Parathyroid adenoma (tissue), 2 donors: ENCODE data around the gene ITGA2B.
A peak's percentile ranks its signal among the peaks of the same experiment; 100 is the strongest.
"Not testable (repeated sequence)": the region's sequence is repeated elsewhere in the genome, so short reads cannot be mapped to it uniquely, and the experiment has no call there.

Experiments
- H2AFZ ChIP-seq: fragments of 300-600 bp; sonication (generic); one replicate; pipeline ENCODE4 v1.7.0; 2017; ENCODE audit warnings: antibody characterized with exemption, mild to moderate bottlenecking
- H3K27ac ChIP-seq: fragments of 300-600 bp; sonication (generic); one replicate; pipeline ENCODE4 v1.7.0; 2017
- H3K27me3 ChIP-seq: fragments of 300-600 bp; sonication (generic); one replicate; pipeline ENCODE4 v1.7.0; 2017; ENCODE audit warnings: low read length; ENCODE audit not compliant: control insufficient read depth, insufficient read depth
- H3K36me3 ChIP-seq: fragments of 300-600 bp; sonication (generic); one replicate; pipeline ENCODE4 v1.7.0; 2017; ENCODE audit warnings: low read length; ENCODE audit not compliant: control insufficient read depth, insufficient read depth
- H3K4me1 ChIP-seq: fragments of 300-600 bp; sonication (generic); one replicate; pipeline ENCODE4 v1.7.0; 2017; ENCODE audit warnings: control low read depth
- H3K4me2 ChIP-seq: fragments of 300-600 bp; sonication (generic); one replicate; pipeline ENCODE4 v1.7.0; 2017; ENCODE audit warnings: low read length
- H3K4me3 ChIP-seq: fragments of 300-600 bp; sonication (generic); one replicate; pipeline ENCODE4 v1.7.0; 2017; ENCODE audit warnings: low read depth, low read length
- H3K79me2 ChIP-seq: fragments of 300-600 bp; sonication (generic); one replicate; pipeline ENCODE4 v1.7.0; 2017; ENCODE audit warnings: control low read depth
- H3K9ac ChIP-seq: fragments of 300-600 bp; sonication (generic); one replicate; pipeline ENCODE4 v1.7.0; 2017; ENCODE audit warnings: mild to moderate bottlenecking
- H3K9me3 ChIP-seq: fragments of 300-600 bp; sonication (generic); one replicate; pipeline ENCODE4 v1.7.0; 2017; ENCODE audit warnings: low read length; ENCODE audit not compliant: control insufficient read depth
- CTCF ChIP-seq: fragments of 300-600 bp; sonication (generic); IDR thresholded peaks from one replicate; pipeline ENCODE4 v1.7.0; 2017; ENCODE audit warnings: antibody characterized with exemption, mild to moderate bottlenecking
- donor health status: primary hyperparathyroidism.

Gene ITGA2B

DNA sequence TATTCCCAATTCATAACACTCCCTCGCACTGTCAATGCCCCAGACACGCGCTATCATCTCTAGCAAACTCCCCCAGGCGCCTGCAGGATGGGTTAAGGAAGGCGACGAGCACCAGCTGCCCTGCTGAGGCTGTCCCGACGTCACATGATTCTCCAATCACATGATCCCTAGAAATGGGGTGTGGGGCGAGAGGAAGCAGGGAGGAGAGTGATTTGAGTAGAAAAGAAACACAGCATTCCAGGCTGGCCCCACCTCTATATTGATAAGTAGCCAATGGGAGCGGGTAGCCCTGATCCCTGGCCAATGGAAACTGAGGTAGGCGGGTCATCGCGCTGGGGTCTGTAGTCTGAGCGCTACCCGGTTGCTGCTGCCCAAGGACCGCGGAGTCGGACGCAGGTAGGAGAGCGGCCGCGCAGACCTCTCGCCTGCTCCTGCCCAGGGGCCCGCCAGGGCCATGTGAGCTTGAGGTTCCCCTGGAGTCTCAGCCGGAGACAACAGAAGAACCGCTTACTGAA is 44.5 kb downstream of the ITGA2B start, which contains the start of gene GRN:
Gene GRN (plus strand): TSS at position 364 of the 515 bp plus-strand sequence. CDS start 3,863 bp downstream, outside the sequence.
- H3K9me3 ChIP-seq, result no peaks in the 10 kb centered on the region
- no peaks in the 10 kb centered on the region for H3K36me3 ChIP-seq
- H3K9ac ChIP-seq, result peak within 1 kb of the TSS; percentile 8
- H3K79me2 ChIP-seq, result peaks cover 2% of the 10 kb centered on the region
- no peaks in the 10 kb centered on the region for H3K27me3 ChIP-seq
- H3K4me2 ChIP-seq, result peak within 1 kb of the TSS; percentile 93
- H3K4me3 ChIP-seq, result peak within 1 kb of the TSS; percentile 80
- no peak for TF ChIP-seq CTCF
- peak within 1 kb of the TSS; percentile 98 for H2AFZ ChIP-seq
- H3K4me1 ChIP-seq, result peaks cover 2% of the 10 kb centered on the region
- peak within 1 kb of the TSS; percentile 73 for H3K27ac ChIP-seq

- no peak for TF ChIP-seq CTCF
- H3K4me2 ChIP-seq, result no peak overlapping the region
- no peak overlapping the region for H3K27ac ChIP-seq
- no peak overlapping the region for H2AFZ ChIP-seq
- H3K4me1 ChIP-seq, result peaks cover 2% of the 10 kb centered on the region
- H3K36me3 ChIP-seq, result no peaks in the 10 kb centered on the region
- no peaks in the 10 kb centered on the region for H3K9me3 ChIP-seq
- H3K79me2 ChIP-seq, result peaks cover 2% of the 10 kb centered on the region
- H3K4me3 ChIP-seq, result no peak overlapping the region
- no peak overlapping the region for H3K9ac ChIP-seq
- no peaks in the 10 kb centered on the region for H3K27me3 ChIP-seq
These were observed 45.8 kb downstream of the ITGA2B start for GRCh38 chr17:44343510-44344209.

DNA sequence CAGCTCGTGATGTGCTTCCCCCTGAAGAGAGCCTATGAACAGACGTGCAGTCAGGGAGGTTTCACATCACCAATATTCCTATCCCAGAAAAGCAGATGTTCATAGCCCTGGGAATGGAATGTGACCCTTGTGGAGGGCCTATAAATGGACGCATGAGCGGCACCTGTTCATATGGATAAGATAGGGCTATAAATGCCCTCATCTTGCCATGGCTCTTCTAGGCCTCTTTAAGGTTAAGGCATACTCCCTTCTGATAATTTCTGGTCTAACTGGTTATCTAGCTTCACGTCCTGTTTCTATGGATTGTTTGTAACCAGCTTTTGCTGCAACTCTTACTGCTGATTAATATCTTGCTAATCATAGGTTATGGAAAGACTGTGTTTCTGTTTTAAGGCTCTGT is 48.9 kb downstream of the ITGA2B start:
- not testable (repeated sequence) for H2AFZ ChIP-seq, H3K27me3 ChIP-seq, H3K79me2 ChIP-seq, H3K4me2 ChIP-seq, H3K27ac ChIP-seq, H3K9ac ChIP-seq, H3K9me3 ChIP-seq, H3K4me1 ChIP-seq, H3K36me3 ChIP-seq, H3K4me3 ChIP-seq

DNA sequence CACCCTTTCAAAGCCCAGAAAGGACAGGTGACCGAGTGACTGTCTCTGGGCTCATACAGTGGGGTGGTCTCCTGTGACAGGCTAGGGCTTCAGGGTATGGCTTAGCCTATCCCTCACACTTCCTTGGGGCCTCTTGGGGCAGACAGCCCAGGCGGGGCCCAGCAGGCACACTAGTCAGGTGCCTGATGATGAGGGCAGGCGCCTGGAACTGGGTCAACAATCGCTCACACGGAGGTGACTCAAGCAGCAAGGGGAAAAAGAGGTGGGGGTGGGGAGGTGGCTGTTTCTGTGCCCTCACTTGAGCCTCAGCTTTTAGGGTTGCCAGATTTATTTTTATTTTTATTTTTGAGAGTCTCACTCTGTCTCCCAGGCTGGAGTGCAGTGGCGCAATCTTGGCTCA is 50.7 kb downstream of the ITGA2B start:
- H3K79me2 ChIP-seq, result no peaks in the 10 kb centered on the region
- no peaks in the 10 kb centered on the region for H3K4me1 ChIP-seq
- no peak overlapping the region for H3K27ac ChIP-seq
- H3K9me3 ChIP-seq, result no peaks in the 10 kb centered on the region
- no peak overlapping the region for H3K4me2 ChIP-seq
- no peak overlapping the region for H2AFZ ChIP-seq
- H3K4me3 ChIP-seq, result no peak overlapping the region
- H3K27me3 ChIP-seq, result no peaks in the 10 kb centered on the region
- no peak for TF ChIP-seq CTCF
- H3K36me3 ChIP-seq, result no peaks in the 10 kb centered on the region
- H3K9ac ChIP-seq, result no peak overlapping the region

DNA sequence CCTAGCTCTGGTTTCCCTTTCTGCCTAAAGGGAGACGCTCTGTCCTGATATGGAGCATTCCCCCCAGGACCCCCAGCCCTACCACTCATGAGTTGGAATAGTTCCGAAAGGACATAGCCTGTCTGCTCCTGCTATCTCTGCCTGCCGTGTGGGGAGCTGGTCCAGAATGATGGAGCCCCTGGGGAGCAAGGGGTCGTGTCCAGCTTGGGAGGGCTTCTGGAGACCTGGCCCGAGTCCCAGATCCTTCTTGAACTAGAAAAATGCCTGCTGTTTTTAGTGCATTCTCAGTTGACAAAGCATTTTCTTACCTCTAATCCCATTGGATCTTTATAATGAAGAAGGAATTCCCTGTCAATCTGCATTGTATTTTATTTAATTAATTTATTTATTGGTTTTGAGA is 53.5 kb downstream of the ITGA2B start:
- Histone ChIP-seq H3K4me2 (no peak overlapping the region), H2AFZ (no peak overlapping the region), H3K4me1 (peaks cover 2% of the 10 kb centered on the region), H3K9ac (no peak overlapping the region), H3K36me3 (no peaks in the 10 kb centered on the region), H3K79me2 (no peaks in the 10 kb centered on the region), H3K4me3 (no peak overlapping the region), H3K9me3 (no peaks in the 10 kb centered on the region), H3K27ac (no peak overlapping the region), H3K27me3 (no peaks in the 10 kb centered on the region)
- no peak for TF ChIP-seq CTCF
